ENCODE data around the gene ACSS1.
A peak's percentile ranks its signal among the peaks of the same experiment; 100 is the strongest.

The ACSS1 gene

DNA sequence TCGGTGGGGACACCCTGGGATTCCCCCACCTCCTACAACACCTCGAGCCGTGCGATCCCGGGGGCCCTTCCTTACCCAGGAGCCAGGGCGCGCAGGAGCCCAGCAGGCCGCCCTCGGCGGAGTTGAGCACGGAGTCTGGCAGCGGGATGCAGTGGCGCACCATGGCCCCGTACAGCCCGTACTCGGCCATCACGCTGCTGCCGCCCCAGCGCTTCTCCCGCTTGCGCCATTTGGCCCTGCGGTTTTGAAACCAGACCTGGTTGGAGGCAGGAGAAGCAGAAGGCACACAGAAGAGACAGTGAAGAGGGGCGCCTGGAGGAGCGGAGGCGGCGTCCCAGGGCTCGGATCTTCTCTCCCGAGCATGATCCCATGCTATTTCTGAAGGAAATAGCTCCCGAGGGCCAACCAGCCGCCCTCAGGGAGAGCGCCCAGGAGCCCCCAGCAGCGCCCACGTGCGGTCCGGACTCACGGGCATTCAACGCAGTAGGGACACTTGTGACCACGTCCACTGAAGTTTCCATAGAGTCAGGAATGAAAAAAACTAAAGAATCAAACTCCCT, 19.8 kb upstream of the ACSS1 start:
- no peak for DNase-seq

DNA sequence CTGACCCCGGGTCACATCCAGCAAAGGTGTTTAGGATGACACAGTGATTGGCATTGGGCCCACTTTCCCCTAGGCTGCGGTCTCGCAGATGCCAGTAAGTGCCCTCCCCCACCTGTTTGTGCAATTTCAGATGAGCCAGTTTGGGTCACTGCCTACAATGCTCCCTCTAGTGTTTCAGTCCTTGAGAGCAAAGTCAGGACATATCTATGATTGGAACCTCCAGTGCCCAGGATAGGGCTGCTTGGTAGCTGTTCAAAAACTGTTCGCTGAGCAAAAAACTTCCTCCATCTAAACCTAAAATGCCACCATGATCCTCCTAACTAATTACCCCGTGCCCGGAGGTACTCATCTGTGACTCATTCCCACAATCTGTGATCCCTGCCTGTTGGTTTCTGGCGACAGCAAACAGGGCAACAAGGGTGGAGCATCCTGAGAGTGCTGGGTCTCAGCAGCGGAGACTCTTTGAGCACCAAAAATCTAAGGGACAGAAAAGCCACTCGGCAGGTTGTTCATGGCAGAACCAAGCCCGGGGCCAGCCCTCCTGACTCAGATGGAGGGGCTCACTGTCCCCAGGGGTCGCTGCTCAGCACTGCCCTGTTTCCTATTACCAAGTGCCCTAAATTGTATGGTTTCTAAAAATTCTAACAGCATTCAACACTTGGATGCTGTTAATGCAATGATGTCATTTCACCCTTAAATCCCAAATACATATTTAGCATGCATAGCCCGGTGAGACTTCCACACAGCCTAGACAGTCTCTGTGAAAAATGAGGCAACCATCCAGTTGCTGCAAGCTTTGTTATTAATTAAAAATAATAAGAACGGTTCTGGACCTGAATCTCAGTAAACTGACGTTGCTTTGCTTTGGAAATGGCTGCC, 19.0 kb upstream of the ACSS1 start:
- DNase-seq = no peak

DNA sequence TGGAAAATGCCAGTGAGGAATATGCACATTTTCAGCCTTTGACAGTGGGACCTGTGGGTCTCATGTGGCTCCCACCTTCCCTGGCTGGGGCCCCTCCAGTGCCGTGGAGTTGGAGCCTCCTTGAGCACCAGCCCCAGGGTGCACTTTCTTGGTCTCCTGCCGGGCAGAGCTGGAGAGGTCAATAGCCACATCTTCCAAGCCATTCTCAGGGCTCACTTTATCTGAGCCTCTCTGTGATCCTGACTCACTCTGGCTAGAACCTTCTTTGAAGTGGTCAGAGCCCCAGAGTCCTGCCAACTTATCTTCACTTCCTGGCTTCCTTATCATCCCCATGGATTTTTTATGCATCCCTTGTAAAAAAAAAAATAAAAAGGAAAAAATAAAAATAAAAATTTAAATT, 18.3 kb upstream of the ACSS1 start:
- no peak for DNase-seq

- no peak for DNase-seq
Measured at GRCh38 chr20:25073544-25073943, 15.6 kb upstream of the ACSS1 start.

DNA sequence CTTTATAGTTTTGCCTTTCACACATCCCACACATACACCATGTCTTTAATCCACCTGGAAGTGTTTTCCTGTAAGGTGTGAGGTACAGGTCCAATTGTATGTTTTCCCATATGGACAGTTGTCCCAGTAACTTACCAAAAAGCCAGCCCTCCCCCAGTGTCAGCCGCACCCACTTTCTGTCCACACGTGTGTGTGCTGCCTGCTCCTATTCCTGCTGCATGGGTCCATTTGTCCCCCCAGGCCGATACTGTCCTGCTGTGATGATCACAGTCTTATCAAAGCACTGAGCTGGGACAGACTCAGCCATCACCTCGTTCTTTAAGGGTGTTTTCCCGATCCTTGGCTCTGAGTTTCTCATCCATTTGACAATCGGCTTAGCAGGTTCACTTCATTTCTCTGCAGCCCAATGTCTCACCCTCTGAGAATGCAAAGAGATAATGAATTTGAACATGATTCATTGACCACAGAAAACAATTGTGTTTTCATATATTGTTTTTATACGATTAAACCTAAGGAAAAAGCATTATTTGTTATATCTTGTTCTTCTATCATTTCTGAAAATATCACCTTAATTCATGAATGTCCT, 14.4 kb upstream of the ACSS1 start:
- DNase-seq = no peak

GRCh38 chr20:25071734-25072133, 13.8 kb upstream of the ACSS1 start:
- DNase-seq = no peak

GRCh38 chr20:25070821-25071473, 13.0 kb upstream of the ACSS1 start:
- no peak for DNase-seq

- no peak for DNase-seq
Measured at GRCh38 chr20:25067102-25067987, 9.4 kb upstream of the ACSS1 start.

- no peak for DNase-seq
Measured at GRCh38 chr20:25066386-25066785, 8.4 kb upstream of the ACSS1 start.

DNA sequence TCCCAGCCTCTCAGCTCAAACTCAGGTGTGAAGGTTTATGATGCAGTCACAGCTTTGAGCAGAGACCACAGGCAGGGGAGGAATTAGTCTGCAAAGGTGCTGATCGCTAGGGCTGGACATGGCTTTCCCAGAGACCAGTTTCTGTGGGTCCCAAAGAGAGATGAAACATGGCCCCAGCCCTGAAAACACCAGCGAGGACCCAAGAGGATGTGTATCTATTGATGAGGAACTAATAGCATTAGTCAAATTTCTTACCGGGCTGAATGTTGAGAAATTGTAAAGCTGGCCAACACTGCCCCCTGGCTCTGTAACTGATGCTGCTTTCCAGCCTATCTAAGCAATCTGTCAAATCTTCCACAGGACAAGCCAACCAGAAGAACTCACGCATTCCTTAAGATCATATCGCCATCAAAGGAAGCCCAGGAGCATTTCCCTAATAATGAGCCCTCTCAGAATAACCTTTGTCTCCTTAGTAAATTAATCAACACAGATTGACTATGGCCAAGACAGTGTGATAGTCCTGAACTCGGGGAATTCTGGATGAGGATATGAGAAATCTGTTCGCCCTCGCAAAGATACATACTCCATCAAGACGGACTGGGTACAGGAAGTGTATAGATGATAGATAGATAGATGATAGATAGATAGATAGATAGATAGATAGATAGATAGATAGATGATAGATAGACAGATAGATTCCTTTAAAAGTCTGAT, 7.8 kb upstream of the ACSS1 start:
- peak; percentile 46 for DNase-seq

GRCh38 chr20:25065072-25065624, 7.2 kb upstream of the ACSS1 start:
- DNase-seq = no peak

- no peak for DNase-seq
Measured at GRCh38 chr20:25064561-25065071, 6.7 kb upstream of the ACSS1 start.

DNA sequence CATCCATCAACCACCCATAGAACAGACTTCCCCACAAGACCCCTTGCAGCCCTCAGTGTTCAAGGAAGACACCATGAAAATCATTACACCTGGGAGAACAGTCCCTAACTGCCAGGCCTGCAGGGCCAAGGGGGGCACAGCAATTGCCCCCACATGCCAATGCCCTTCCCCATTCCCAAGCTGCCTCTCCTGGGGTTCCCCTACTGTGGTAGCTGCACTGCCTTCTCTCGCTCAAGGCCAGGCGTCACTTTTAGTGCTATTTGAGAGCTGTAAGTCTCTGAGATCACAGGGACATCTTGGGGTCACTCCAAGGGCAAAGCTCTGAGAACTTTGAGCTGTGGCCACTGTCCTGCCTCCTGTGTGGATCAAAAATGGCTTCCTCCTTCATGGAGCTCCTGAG, 6.0 kb upstream of the ACSS1 start:
- no peak for DNase-seq

DNA sequence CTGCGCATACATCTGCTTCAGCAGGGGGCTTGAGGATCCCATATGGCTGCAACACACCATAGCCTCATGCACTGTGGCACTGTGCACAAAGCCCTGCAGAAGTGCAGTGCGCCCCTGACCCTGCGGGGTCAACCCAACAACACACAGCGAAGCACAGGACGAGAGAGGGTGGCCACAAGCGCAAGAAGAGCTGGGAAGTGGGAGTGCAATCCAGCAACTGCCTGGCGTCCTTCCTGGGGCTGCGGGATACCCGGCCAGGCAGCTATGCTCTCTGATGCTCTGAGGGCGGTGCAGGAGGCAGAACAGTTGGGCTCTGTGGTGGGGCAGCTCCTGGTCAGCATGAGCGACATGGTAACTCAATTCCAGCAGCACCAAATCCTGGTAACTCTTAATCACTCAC, 5.6 kb upstream of the ACSS1 start:
- no peak for DNase-seq

DNA sequence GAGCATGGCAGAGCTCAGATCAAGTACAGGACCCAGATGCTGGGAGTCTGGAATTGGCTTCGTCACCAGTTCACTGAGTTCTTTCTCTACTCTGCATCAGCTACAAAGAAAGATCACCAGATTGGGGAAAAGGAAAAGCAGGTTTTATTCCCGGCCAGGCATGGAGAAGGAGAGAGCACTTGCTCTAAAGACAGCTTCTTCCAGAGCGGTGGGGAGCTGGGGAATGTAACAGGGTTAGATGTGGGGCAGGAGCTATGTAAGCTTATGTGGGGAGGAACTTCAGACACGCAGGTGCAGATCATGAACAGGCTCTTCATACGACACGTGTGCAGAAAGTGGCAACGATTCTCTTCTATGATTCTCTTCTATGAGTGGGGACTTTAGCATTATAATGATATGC, 4.9 kb upstream of the ACSS1 start:
- DNase-seq = no peak

GRCh38 chr20:25061821-25062530, 4.0 kb upstream of the ACSS1 start:
- DNase-seq = no peak

GRCh38 chr20:25061103-25061799, 3.3 kb upstream of the ACSS1 start:
- DNase-seq = no peak

GRCh38 chr20:25059866-25060465, 2.0 kb upstream of the ACSS1 start:
- DNase-seq = no peak

Data from fibroblast of skin of right quadriceps (primary cell).